ENCODE results near the gene OR2S2.
"Not testable (repeated sequence)": the region's sequence is repeated elsewhere in the genome, so short reads cannot be mapped to it uniquely, and the experiment has no call there.

- TF ChIP-seq, protein P1, sequence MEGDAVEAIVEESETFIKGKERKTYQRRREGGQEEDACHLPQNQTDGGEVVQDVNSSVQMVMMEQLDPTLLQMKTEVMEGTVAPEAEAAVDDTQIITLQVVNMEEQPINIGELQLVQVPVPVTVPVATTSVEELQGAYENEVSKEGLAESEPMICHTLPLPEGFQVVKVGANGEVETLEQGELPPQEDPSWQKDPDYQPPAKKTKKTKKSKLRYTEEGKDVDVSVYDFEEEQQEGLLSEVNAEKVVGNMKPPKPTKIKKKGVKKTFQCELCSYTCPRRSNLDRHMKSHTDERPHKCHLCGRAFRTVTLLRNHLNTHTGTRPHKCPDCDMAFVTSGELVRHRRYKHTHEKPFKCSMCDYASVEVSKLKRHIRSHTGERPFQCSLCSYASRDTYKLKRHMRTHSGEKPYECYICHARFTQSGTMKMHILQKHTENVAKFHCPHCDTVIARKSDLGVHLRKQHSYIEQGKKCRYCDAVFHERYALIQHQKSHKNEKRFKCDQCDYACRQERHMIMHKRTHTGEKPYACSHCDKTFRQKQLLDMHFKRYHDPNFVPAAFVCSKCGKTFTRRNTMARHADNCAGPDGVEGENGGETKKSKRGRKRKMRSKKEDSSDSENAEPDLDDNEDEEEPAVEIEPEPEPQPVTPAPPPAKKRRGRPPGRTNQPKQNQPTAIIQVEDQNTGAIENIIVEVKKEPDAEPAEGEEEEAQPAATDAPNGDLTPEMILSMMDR (conservative IDR thresholded peaks at IDR 0.05; ENCODE audit: low read length) = not testable (repeated sequence)
- not testable (repeated sequence) for TF ChIP-seq EZH2phosphoT487 (IDR thresholded peaks at IDR 0.05; ENCODE audit: borderline replicate concordance)
Observed at GRCh38 chr9:35997016-35997415, 39.1 kb upstream of the OR2S2 start.
